HG03108 (cell line): ENCODE measurements around the gene NDUFB10.
"Not testable (repeated sequence)": the region's sequence is repeated elsewhere in the genome, so short reads cannot be mapped to it uniquely, and the experiment has no call there.

Source experiments
- ATAC-seq: cut with Tn5 transposase; IDR thresholded peaks from one replicate; pipeline ENCODE4 v1.9.1; 2021; ENCODE audit warnings: moderate library complexity; ENCODE audit not compliant: unreplicated experiment

NDUFB10 gene

GRCh38 chr16:1944612-1945199 lies 14.6 kb upstream of the NDUFB10 start:
- ATAC-seq, result no peak

- no peak for ATAC-seq
These were observed 13.6 kb upstream of the NDUFB10 start for GRCh38 chr16:1945559-1946391.

- no peak for ATAC-seq
These were observed 12.6 kb upstream of the NDUFB10 start for GRCh38 chr16:1946495-1947368.

GRCh38 chr16:1947369-1947670 lies 12.0 kb upstream of the NDUFB10 start:
- ATAC-seq, result no peak

- ATAC-seq, result no peak
These were observed 9.8 kb upstream of the NDUFB10 start for GRCh38 chr16:1949507-1949906.

GRCh38 chr16:1950047-1950446 lies 9.3 kb upstream of the NDUFB10 start:
- no peak for ATAC-seq

GRCh38 chr16:1950559-1950958 lies 8.8 kb upstream of the NDUFB10 start:
- ATAC-seq, result no peak

GRCh38 chr16:1953734-1954133 lies 5.6 kb upstream of the NDUFB10 start:
- ATAC-seq, result no peak

GRCh38 chr16:1957434-1958142 lies 1.8 kb upstream of the NDUFB10 start:
- not testable (repeated sequence) for ATAC-seq

- ATAC-seq, result not testable (repeated sequence)
These were observed 1.2 kb upstream of the NDUFB10 start for GRCh38 chr16:1958143-1958491.

- ATAC-seq, result no peak
These were observed 546 bp upstream of the NDUFB10 start for GRCh38 chr16:1958715-1959268.

- no peak for ATAC-seq
These were observed 1.6 kb downstream of the NDUFB10 start for GRCh38 chr16:1960665-1961630.

- ATAC-seq, result no peak
These were observed 2.3 kb downstream of the NDUFB10 start for GRCh38 chr16:1961651-1962067.

- ATAC-seq, result not testable (repeated sequence)
These were observed 3.1 kb downstream of the NDUFB10 start for GRCh38 chr16:1962161-1963153.

GRCh38 chr16:1963806-1964505 lies 4.6 kb downstream of the NDUFB10 start:
- ATAC-seq, result no peak

- ATAC-seq, result peak; percentile 85
These were observed 5.4 kb downstream of the NDUFB10 start, which contains the start of gene RPS2 for GRCh38 chr16:1964506-1965395. Gene RPS2 (minus strand): TSS chr16:1964826. CDS start chr16:1964625, 201 bp downstream.
